Cardiac muscle cell (in vitro differentiated cells and primary cell): ENCODE data around the gene MRTFB. TPM values are rescaled to one million over a fixed set of nuclear protein-coding genes. Genes with fewer than 3 reads are reported as not detected.

Experiments
- DNase-seq, 2 donors: peaks; one replicate each; pipeline versions ENCODE4 v3.0.0 to v3.0.0-alpha.2; 2010 to 2017; ENCODE audit warnings: low read depth in 1 of 2, low spot score in 1 of 2
- H3K27ac ChIP-seq: fragments of 200-600 bp; sonication (generic); 2 replicates; pipeline ENCODE4 v1.5.1; 2016
- H3K27me3 ChIP-seq: fragments of 200-600 bp; sonication (generic); 2 replicates; pipeline ENCODE4 v1.6.0; 2016; ENCODE audit warnings: control low read depth
- H3K36me3 ChIP-seq: fragments of 200-600 bp; sonication (generic); 2 replicates; pipeline ENCODE4 v1.5.1; 2016; ENCODE audit warnings: control low read depth
- H3K4me1 ChIP-seq: fragments of 200-600 bp; sonication (generic); 2 replicates; pipeline ENCODE4 v1.8.1; 2017; ENCODE audit warnings: low read depth, mild to moderate bottlenecking, mixed run types
- H3K4me3 ChIP-seq: fragments of 200-600 bp; sonication (generic); 2 replicates; pipeline ENCODE4 v1.5.1; 2016; ENCODE audit warnings: mild to moderate bottlenecking
- H3K9me3 ChIP-seq: fragments of 200-600 bp; sonication (generic); 2 replicates; pipeline ENCODE4 v1.5.1; 2017; ENCODE audit warnings: low read depth, mild to moderate bottlenecking, control low read depth
- polyA plus RNA-seq: library from polyadenylated mRNA; unstranded; fragments of >200 nt; fragmentation: Nextera tagmentation; extraction: Ambion mirVana; gene quantifications from 2 replicates; pipeline ENCODE4 v1.2.1, GENCODE V29; 2016
- total RNA-seq: library from RNA; depleted of rRNA; stranded (reverse); fragments of >200 nt; gene quantifications from 2 replicates; pipeline ENCODE4 v1.2.3, GENCODE V29; 2016
- TF ChIP-seq, protein P1 (sequence below): IDR thresholded peaks from 2 replicates; pipeline ENCODE4 v1.5.1; 2012; ENCODE audit warnings: low read depth, mild to moderate bottlenecking, low read length

MRTFB gene
- total and polyA plus RNA-seq, 2 experiments from 2014 or later, result 9.4 to 27.9 TPM

DNA sequence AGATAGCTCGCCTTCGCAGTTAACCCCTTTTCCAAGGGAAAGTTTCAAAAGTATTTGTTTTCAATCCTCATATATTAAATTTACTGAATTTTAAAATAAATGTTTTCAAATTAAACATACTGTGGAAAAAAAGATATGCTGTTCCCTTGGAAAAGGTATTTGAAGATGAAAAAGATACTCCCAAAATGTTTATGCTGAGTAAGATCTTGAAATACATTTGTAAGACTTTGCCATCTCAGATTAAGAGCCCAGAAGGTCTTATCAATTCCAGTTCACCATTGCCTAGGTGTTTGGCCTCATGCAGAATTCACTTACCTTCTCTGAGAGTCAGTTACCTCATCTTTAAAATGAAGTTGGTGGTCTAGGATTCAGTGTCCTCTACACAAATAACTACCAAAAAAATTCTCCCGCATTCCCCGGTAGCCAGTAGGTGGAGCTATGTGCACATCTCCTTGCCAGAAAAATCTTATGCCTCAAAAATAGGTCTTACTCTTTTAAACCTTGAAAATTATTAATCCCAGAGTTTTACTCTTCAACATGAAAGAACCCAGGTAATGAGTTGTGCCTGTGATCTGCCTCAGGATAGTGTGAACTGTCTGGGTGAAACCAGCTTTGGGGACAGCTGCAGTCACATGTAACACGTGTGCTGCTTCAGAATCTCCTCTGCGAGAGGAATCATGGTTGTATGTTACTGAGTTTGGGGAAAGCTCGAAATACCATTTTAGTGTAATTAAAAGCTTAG, 178.3 kb downstream of the MRTFB start:
- Histone ChIP-seq H3K9me3 (no peaks in the 10 kb centered on the region), H3K4me1 (no peaks in the 10 kb centered on the region), H3K4me3 (no peak overlapping the region), H3K27me3 (no peaks in the 10 kb centered on the region), H3K27ac (no peak overlapping the region), H3K36me3 (peaks cover 67% of the 10 kb centered on the region)
- TF ChIP-seq, protein P1, sequence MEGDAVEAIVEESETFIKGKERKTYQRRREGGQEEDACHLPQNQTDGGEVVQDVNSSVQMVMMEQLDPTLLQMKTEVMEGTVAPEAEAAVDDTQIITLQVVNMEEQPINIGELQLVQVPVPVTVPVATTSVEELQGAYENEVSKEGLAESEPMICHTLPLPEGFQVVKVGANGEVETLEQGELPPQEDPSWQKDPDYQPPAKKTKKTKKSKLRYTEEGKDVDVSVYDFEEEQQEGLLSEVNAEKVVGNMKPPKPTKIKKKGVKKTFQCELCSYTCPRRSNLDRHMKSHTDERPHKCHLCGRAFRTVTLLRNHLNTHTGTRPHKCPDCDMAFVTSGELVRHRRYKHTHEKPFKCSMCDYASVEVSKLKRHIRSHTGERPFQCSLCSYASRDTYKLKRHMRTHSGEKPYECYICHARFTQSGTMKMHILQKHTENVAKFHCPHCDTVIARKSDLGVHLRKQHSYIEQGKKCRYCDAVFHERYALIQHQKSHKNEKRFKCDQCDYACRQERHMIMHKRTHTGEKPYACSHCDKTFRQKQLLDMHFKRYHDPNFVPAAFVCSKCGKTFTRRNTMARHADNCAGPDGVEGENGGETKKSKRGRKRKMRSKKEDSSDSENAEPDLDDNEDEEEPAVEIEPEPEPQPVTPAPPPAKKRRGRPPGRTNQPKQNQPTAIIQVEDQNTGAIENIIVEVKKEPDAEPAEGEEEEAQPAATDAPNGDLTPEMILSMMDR, result peak; percentile 89
- peak; percentile 47 to 58 for DNase-seq

- no peak overlapping the region for H3K4me3 ChIP-seq
- H3K36me3 ChIP-seq, result peaks cover 63% of the 10 kb centered on the region
- no peaks in the 10 kb centered on the region for H3K4me1 ChIP-seq
- no peaks in the 10 kb centered on the region for H3K27me3 ChIP-seq
- no peaks in the 10 kb centered on the region for H3K9me3 ChIP-seq
- no peak overlapping the region for H3K27ac ChIP-seq
- no peak for DNase-seq
- TF ChIP-seq, protein P1, result no peak
These were observed 180.3 kb downstream of the MRTFB start for GRCh38 chr16:14251419-14251818.

GRCh38 chr16:14252860-14253259, 181.7 kb downstream of the MRTFB start:
- Histone ChIP-seq H3K9me3 (no peaks in the 10 kb centered on the region), H3K27ac (no peak overlapping the region), H3K27me3 (no peaks in the 10 kb centered on the region), H3K36me3 (peaks cover 61% of the 10 kb centered on the region), H3K4me3 (no peak overlapping the region), H3K4me1 (no peaks in the 10 kb centered on the region)
- TF ChIP-seq, protein P1, result no peak
- no peak for DNase-seq

DNA sequence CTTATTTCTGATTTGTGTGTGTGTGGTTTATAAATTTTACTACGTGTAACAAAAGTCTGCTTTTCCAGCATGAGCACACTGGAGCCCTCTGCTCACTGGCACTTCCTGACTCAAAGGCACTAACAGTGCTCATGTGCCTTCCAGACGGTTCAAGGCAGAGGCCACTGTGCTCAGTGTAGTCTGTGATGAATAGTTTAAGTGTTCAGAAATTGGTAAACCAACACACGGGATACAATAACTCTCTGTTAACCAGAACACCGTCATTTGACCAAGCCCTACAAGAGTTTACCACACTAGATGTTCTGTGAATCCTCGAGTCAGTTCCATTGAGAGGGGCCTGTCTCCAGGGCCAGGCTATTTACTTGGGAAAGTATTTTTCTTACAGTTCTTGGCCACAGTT, 191.9 kb downstream of the MRTFB start:
- H3K36me3 ChIP-seq, result peaks cover 71% of the 10 kb centered on the region
- H3K4me3 ChIP-seq, result no peak overlapping the region
- no peaks in the 10 kb centered on the region for H3K27me3 ChIP-seq
- H3K27ac ChIP-seq, result no peak overlapping the region
- TF ChIP-seq, protein P1, result no peak
- no peak for DNase-seq
- H3K9me3 ChIP-seq, result no peaks in the 10 kb centered on the region
- no peaks in the 10 kb centered on the region for H3K4me1 ChIP-seq

DNA sequence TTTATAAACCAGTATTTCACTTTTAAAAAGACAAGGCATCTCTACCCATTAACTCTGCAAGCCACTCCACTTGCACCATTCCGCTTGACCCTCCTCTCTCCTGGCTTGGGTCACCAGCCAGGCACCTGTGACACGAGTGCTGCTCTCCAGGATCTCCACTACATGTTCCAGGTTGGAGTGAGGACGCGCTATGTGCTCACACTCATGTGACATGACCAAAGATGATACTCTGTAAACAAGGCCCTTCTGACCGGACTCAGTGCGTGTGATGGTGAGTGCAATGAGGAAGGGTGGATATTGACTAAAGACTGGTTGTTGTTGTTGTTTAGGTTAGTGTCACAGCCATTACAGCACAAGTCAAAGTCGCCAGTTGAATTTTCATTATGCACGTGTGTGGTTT, 192.7 kb downstream of the MRTFB start:
- Histone ChIP-seq H3K9me3 (no peaks in the 10 kb centered on the region), H3K27ac (no peak overlapping the region), H3K36me3 (peaks cover 64% of the 10 kb centered on the region), H3K4me1 (no peaks in the 10 kb centered on the region), H3K27me3 (no peaks in the 10 kb centered on the region), H3K4me3 (no peak overlapping the region)
- TF ChIP-seq, protein P1, result no peak
- no peak for DNase-seq
